ENCODE measurements around the gene PKIG.
A peak's percentile ranks its signal among the peaks of the same experiment; 100 is the strongest.

GRCh38 chr20:44603327-44603726 lies 20.9 kb downstream of the PKIG start:
- no peak for TF ChIP-seq EZH2 (IDR thresholded peaks at IDR 0.05)
- peak; percentile 45 for TF ChIP-seq CTCF (IDR thresholded peaks at IDR 0.05)
- no peak for TF ChIP-seq EZH2phosphoT487 (IDR thresholded peaks at IDR 0.05)
